ENCODE measurements around the gene NHEJ1.

DNA sequence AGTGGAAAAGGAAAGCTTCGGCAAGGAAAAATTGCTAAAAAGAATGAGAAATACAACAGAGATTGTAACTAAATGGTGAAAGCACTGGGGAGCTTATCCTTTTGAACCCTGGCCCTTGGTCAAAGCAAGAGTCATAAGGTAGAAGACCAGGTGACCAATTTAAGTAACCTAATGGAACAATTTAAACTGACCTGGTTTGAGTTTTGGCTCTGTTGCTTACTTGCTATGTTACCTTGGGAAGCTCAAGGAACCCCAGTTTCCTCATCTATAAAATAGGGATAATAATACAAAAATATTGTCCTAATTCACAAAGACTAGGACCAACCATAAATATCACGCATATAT, 48.6 kb downstream of the NHEJ1 start:
- TF ChIP-seq YY1 (IDR thresholded peaks at IDR 0.05; ENCODE audit: insufficient read depth, insufficient read length) = no peak
- no peak for TF ChIP-seq ZNF274 (IDR thresholded peaks at IDR 0.05; ENCODE audit: low read depth, low read length)
